HUDEP-2 (cell line): ENCODE data around the gene CDR2L.
"Not testable (repeated sequence)": the region's sequence is repeated elsewhere in the genome, so short reads cannot be mapped to it uniquely, and the experiment has no call there.

Experiments used
- DNase-seq, 76 experiments: peaks; one replicate each; lab custom pipeline; 2025; ENCODE audit not compliant: unreplicated experiment in 76 of 76; lab: John Stamatoyannopoulos, UW

Gene CDR2L

GRCh38 chr17:74979408-74980146, 7.9 kb upstream of the CDR2L start:
- DNase-seq = no peak

GRCh38 chr17:74981318-74981978, 6.0 kb upstream of the CDR2L start:
- DNase-seq = no peak

GRCh38 chr17:74981979-74982662, 5.3 kb upstream of the CDR2L start:
- DNase-seq = peak in 36 of 76 experiments; percentile 3 to 55 (median 30)

GRCh38 chr17:74982663-74983313, 4.6 kb upstream of the CDR2L start:
- not testable (repeated sequence) for DNase-seq

GRCh38 chr17:74986206-74986576, 1.2 kb upstream of the CDR2L start:
- DNase-seq = no peak

- peak in 13 of 76 experiments; percentile 3 to 56 (median 24) for DNase-seq
Measured at GRCh38 chr17:74987909-74988711, 678 bp downstream of the CDR2L start.

- DNase-seq = no peak
Measured at GRCh38 chr17:74990581-74991105, 3.2 kb downstream of the CDR2L start.

- no peak for DNase-seq
Measured at GRCh38 chr17:74992223-74992622, 4.8 kb downstream of the CDR2L start.

- no peak for DNase-seq
Measured at GRCh38 chr17:74994440-74994839, 7.0 kb downstream of the CDR2L start.

GRCh38 chr17:74995847-74996246, 8.4 kb downstream of the CDR2L start:
- DNase-seq = no peak

- no peak for DNase-seq
Measured at GRCh38 chr17:74998783-74999182, 11.4 kb downstream of the CDR2L start.

GRCh38 chr17:74999523-74999922, 12.1 kb downstream of the CDR2L start:
- DNase-seq = no peak

GRCh38 chr17:75001915-75002843, 14.7 kb downstream of the CDR2L start:
- DNase-seq = no peak

- DNase-seq = no peak
Measured at GRCh38 chr17:75003070-75003956, 15.9 kb downstream of the CDR2L start.

- no peak for DNase-seq
Measured at GRCh38 chr17:75003957-75004355, 16.5 kb downstream of the CDR2L start.

GRCh38 chr17:75004371-75004770, 16.9 kb downstream of the CDR2L start:
- no peak for DNase-seq

GRCh38 chr17:75005291-75005690, 17.9 kb downstream of the CDR2L start:
- DNase-seq = no peak

- not testable (repeated sequence) for DNase-seq
Measured at GRCh38 chr17:75006084-75006483, 18.7 kb downstream of the CDR2L start.
